Left renal cortex interstitium (tissue), 4 donors: ENCODE results near the gene NDC80. TPM values are rescaled to one million over a fixed set of nuclear protein-coding genes. Genes with fewer than 3 reads are reported as not detected.

ENCODE experiments used
- DNase-seq, 4 donors: peaks; one replicate each; pipeline ENCODE4 v3.0.0-alpha.2; 2013; ENCODE audit warnings: low read depth in 4 of 4, low spot score in 2 of 4, missing footprints in 1 of 4
- polyA plus RNA-seq, 4 donors: library from polyadenylated mRNA; unstranded; fragments of 120-200 nt; gene quantifications; one replicate each; pipeline ENCODE4 v1.2.1, GENCODE V29; 2013; ENCODE audit not compliant: insufficient read length in 4 of 4

The NDC80 gene
- polyA plus RNA-seq, 4 donors = 21.0 to 28.1 (median 25.7) TPM

GRCh38 chr18:2555895-2556294 lies 15.5 kb upstream of the NDC80 start:
- no peak for DNase-seq

GRCh38 chr18:2557536-2557935 lies 13.8 kb upstream of the NDC80 start:
- DNase-seq = no peak

- no peak for DNase-seq
Measured at GRCh38 chr18:2559249-2559648, 12.1 kb upstream of the NDC80 start.

- no peak for DNase-seq
Measured at GRCh38 chr18:2564373-2564772, 7.0 kb upstream of the NDC80 start.

DNA sequence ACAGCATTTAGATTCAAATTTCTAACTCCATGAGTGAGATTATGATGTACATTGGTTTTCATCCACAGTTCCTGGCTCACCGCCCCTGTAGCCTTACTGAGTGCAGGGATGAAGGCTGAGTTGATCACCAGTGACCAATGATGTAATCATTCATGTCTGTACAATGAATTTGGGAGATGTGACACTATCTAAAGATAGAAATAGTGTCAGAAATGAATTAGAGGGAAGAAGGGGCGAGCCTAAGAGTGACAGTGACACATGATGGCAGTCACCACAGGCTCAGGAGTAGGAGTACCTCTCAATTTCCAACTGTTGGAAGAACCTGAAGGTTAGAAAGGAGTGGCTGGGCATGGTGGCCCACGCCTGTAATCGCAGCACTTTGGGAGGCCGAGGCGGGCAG lies 3.2 kb upstream of the NDC80 start:
- DNase-seq = no peak

DNA sequence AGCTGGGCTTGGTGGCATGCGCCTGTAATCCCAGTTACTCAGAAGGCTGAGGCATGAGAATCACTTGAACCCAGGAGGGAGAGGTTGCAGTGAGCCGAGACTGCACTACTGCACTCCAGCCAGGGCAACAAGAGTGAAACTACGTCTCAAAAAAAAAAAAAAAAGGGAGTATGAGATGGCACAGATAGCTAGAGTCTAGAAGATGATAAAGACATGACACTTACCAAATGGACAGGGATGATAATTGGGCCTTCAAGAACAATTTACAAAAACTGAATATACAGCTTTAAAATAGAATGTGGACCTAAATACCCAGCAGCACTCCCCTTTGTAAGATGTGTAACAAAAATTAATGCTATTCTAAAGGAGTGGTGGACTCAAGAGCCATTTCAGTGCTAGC lies 2.8 kb upstream of the NDC80 start:
- no peak for DNase-seq

GRCh38 chr18:2569338-2570207 lies 1.8 kb upstream of the NDC80 start:
- DNase-seq = no peak

DNA sequence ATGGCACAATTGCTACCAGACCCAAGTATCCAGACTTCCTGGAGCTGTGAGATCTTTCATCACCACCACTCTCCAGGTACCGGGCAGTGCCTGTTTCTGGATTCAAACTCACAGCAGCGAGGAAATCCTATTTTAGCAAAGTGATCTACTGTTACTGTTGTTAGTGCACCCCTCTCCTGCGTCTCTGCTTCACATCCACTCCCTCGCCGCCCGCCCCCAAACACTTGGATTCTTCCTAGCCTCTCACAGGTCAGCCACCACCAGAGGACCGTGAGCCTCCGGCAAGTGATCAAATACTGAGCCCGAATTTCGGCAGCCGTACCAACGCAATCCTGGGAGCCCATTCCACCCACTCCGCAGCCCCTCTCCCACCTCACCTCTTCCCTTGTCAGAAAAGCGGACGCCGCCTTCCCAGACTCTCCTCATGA lies 571 bp upstream of the NDC80 start:
- DNase-seq = peak in 2 of 4 donors; percentile 51 to 80

- no peak for DNase-seq
Measured at GRCh38 chr18:2572171-2572569, 813 bp downstream of the NDC80 start.

DNA sequence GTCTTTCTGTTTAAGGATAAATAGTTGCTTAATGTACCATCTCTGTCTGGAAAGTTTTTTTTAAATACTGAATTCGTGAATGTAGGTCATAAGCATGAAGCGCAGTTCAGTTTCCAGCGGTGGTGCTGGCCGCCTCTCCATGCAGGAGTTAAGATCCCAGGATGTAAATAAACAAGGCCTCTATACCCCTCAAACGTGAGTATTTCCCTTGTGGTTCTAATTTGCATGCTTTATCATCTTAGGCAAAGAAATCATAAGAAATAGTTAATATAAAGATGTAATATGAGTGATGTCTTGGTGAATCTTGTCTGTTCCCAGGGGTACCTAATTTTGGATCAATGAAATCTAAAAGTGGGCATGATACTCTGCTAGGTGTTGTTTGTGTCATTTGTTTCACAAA lies 1.5 kb downstream of the NDC80 start:
- DNase-seq = no peak

DNA sequence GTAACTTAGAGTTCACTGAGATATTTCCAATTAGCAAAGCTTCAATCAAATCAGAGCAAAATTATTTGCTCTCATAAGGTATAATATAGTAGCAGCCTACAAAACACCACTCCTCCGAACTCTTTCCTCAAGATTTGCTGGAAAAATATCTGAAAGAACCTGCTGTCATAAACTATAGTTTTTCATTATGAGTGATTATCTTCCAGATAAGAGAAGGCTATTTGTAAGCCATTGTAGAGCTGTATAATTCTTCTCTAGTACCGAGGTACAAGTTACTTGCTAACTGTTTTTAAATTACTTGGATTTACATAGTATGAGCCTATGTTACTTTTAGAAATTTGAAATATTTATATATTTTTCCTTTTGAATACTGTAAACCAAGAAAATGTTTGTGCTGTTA lies 2.1 kb downstream of the NDC80 start:
- DNase-seq = no peak

- no peak for DNase-seq
Measured at GRCh38 chr18:2587788-2588187, 16.4 kb downstream of the NDC80 start.

DNA sequence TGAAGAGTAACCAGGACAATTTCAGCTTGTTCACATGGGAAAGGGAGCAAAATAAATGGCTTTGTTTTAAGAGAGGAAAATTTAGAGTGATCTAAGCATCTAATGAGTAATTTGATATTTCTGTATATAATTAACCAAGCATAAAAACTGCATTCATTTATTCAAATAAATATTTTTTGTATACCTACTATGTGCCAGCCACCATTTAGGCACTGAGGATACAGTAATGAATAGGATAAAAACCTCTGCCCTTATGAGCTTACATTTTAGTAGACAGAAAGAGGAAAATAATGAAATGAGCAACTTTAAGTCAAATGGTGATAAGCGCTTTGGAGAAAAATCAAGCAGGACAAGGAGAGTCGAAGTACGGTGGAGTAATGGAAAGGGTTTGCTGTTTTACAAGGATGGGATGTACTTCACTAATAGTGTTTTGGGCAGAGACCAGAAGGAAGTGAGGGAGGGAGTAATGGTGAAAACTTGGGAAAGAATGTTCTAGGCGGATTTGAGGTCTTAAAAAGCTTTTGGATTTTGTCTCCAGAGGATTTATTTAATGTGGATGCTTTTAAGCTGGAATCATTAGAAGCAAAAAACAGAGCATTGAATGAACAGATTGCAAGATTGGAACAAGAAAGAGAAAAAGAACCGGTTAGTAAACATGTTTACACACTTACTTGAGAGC lies 17.4 kb downstream of the NDC80 start:
- no peak for DNase-seq

DNA sequence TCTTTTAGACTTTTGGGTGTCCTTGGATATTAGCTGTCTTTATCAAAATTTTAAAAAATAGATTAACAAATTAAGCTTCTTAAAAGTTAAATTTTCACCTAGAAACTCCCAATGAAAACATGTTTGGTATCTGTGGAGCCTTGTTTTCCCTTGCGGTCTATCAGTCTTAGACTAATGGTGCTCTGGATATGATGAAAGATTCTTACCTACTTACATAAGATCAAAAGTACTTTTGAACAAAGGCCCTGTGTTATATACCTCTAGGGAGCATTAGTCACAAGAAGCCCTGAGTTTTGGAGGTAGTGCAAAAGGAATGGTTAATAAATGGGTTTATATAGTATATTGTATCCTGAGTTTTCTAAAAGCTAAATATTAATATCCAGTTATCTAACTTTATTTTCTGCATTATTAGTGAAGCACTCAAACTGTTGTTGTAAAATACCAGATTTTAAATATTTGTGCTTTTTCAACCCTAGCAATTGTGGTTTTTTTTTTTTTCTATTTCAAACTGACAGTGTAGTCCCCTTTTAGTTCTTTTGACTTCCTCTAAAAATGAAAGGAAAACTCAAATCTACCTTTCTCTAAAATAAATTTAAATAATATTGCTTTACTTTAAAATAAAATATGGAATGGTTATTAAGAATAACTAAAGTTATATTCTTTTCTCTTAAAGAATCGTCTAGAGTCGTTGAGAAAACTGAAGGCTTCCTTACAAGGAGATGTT lies 18.1 kb downstream of the NDC80 start:
- DNase-seq = no peak

DNA sequence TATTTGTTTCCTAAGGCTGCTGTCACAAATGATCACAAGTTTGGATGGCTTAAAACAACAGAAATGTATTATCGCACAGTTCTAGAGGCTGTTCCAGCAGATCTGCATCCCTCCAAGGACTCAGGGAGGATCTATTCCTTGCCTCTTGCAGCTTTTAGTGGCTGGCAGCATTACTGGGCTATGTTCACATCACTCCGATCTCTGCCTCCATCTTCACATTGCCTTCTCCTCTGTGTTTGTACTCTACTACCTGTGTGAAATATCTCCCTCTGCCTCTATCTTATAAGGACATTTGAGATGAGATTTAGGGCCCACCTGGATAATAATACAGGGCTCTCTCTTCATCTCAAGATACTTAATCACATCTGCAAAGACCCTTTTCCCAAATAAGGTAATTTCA lies 18.9 kb downstream of the NDC80 start:
- no peak for DNase-seq

DNA sequence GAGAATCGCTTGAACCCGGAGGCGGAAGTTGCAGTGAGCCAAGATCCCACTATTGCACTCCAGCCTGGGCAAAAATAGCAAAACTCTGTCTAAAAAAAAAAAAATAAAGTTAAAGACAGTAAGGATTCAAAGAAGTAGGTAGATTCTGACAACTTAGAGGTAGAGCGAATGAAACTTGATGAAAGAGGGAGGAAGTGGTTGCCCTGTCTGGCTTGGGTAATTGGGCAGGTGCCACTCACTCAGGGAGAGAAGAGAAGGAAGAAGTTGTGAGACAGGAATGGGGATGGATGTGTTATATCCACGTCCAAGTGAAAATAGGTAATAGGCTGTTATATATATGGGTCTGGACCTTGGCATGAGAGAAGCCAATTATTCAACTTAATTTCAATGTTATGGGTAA lies 26.3 kb downstream of the NDC80 start:
- DNase-seq = no peak

DNA sequence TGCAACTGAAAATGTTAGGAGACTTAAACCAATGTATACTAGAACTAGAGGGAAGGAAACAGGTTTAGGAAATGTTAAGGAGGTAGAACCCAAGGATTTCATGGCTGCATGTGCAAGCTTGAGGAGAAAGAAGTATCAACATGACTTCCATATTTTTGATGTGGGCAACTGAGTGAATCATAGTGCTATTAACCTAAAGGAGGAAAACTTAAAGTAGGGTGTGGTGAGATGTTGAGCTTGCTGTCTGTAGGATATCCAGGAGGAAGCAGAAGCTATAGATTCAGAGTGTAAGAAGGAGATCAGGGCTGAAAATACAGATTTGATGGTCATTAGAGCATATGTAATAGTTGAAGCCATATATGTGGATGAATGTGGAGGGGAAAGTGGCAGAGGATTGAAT lies 31.5 kb downstream of the NDC80 start:
- DNase-seq = no peak

DNA sequence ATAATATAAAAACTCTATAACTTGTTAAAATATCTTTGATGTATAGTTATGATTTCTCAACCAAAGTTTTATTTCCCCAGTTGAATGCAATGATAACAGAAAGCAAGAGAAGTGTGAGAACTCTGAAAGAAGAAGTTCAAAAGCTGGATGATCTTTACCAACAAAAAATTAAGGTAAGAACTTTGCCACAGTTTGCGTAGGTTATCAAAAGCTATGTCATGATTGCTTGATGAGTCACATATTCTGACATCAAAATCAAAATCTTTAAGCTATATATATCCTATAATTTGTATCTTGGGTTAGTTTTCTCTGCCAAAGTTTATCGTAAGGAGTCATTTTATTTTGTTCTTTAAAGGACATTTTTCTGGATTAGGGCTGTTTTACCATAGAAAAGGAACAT lies 35.0 kb downstream of the NDC80 start:
- DNase-seq = no peak

- no peak for DNase-seq
Measured at GRCh38 chr18:2609604-2610003, 38.2 kb downstream of the NDC80 start.

- DNase-seq = no peak
Measured at GRCh38 chr18:2610549-2610948, 39.2 kb downstream of the NDC80 start.

DNA sequence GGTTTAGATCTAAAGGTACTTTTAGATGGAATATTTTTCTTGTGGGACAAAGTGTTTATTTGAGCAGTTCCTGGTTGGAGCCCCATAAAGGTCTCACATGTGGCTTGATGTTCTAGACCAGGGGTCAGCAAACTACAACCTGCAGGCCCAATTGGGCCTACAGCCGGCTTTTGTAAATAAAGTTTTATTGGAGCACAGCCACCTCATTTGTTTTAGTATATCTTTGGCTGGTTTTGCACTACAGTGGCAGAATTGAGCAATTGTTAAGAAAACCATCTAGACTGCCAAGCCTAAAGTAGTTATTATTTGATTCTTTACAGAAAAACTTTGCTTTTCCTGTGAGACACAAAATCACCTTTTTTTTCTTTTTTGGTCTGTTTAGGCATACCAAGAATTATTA lies 41.6 kb downstream of the NDC80 start:
- no peak for DNase-seq
